Astrocyte of the spinal cord (primary cell): ENCODE results near the gene PARP3.
A peak's percentile ranks its signal among the peaks of the same experiment; 100 is the strongest.

Experiments used
- DNase-seq: peaks from one replicate; pipeline ENCODE4 v3.0.0; 2011; ENCODE audit warnings: low read depth, low spot score
- H3K4me3 ChIP-seq: 2 replicates; pipeline ENCODE4 v1.5.1; 2011; ENCODE audit warnings: low read depth, mild to moderate bottlenecking, low read length, moderate library complexity
- in situ Hi-C: cut with HindIII; loops from 2 replicates; pipeline ENCODE4 v1.10.0; 2017; ENCODE audit warnings: low sequenced_read_pairs
- TF ChIP-seq, protein P1 (sequence below): IDR thresholded peaks from 2 replicates; pipeline ENCODE4 v1.5.1; 2012; ENCODE audit warnings: low read depth, mild to moderate bottlenecking, low read length, inconsistent platforms

The PARP3 gene

DNA sequence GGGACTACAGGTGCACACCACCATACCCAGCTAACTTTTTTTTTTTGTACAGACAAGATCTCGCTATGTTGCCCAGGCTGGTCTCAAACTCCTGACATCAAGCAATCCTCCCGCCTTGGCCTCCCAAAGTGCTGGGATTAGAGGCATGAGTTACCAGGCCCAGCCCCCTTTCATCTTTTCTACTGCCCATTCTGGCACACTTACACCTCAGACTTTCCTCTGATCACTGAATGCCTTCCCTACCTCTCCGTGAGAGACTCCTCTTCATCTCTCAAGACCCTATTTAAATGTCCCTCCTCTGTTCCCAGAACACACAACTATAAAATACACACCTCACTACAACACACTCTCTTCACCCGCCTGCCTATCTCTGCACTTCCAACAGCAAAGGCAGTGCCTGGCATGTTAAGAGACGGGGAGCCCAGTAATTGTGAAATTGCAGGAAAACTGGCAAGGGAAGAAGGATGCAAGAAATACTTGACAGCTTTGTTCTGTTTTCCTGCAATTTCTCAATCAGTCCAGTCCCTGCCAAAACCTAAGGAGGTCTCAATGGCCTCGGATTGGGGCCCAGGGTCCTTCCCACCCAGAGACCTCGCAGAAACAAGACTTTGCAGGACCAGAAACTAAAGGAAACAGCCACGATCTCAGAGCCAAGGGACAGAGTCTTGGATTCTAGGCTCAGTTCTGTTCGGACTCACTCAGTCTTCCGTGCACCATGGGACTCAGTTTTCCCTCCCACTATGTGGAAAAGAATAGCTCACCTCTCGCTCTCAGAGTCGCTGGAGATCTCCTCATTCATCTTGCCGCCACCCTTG lies 1.3 kb upstream of the PARP3 start:
- in situ Hi-C loops, result no loop called here
- TF ChIP-seq, protein P1, sequence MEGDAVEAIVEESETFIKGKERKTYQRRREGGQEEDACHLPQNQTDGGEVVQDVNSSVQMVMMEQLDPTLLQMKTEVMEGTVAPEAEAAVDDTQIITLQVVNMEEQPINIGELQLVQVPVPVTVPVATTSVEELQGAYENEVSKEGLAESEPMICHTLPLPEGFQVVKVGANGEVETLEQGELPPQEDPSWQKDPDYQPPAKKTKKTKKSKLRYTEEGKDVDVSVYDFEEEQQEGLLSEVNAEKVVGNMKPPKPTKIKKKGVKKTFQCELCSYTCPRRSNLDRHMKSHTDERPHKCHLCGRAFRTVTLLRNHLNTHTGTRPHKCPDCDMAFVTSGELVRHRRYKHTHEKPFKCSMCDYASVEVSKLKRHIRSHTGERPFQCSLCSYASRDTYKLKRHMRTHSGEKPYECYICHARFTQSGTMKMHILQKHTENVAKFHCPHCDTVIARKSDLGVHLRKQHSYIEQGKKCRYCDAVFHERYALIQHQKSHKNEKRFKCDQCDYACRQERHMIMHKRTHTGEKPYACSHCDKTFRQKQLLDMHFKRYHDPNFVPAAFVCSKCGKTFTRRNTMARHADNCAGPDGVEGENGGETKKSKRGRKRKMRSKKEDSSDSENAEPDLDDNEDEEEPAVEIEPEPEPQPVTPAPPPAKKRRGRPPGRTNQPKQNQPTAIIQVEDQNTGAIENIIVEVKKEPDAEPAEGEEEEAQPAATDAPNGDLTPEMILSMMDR, result no peak
- H3K4me3 ChIP-seq, result peak overlapping the region; percentile 80
- no peak for DNase-seq

DNA sequence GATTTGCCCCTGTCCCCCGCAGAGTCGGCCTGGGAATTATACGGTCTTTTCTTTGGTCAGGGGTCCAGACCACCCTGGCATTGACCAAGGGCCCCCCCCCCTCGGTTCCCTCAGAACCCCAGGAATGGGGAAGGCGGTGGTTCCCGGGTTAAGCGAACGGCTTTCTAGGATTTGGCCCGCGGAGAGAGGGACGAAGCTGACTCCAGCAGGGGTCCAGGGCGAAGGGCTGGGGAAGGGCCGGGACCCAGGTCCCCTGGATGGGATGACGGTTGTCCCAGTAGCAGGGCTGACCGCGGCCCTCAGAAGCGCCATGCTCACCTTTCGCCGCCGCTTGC lies 733 bp upstream of the PARP3 start:
- DNase-seq, result no peak
- TF ChIP-seq, protein P1, result no peak
- H3K4me3 ChIP-seq, result peak overlapping the region; percentile 80
- in situ Hi-C loops, result no loop called here

DNA sequence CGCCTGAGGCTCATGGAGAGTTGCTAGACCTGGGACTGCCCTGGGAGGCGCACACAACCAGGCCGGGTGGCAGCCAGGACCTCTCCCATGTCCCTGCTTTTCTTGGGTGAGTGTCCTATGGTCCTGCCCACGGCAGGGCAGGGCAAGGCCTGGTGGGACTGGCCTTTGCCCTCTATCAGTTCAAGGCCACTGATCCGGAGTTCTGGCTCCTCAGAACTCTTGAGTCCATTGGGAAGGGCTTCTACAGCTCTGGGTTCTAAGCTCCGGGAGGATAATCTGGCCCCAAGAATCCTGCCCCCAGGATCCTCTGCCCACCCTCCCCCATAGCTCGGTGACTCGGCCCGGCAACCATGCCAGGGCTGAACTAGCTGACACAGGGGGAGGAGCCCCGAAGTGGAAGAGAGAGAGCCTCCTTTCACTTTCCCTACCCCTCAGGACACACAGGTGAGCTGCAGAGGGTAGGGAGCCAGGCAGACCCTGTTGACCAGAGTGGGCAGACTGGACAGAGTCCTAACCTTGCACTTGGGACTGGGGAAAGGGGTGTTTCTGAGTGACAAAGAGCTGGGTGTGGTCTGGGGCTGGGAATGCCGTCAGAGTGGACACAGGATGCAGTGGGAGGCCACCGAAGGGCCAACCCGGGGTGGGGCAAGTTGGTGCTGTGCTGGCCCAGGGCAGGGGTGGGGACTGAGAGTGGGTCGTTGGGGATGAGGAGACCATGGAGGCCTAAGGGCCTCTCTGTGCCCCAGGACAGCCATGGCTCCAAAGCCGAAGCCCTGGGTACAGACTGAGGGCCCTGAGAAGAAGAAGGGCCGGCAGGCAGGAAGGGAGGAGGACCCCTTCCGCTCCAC lies 664 bp downstream of the PARP3 start:
- in situ Hi-C loops, result no loop called here
- TF ChIP-seq, protein P1, result no peak
- DNase-seq, result peak; percentile 24
- peak overlapping the region; percentile 45 for H3K4me3 ChIP-seq

DNA sequence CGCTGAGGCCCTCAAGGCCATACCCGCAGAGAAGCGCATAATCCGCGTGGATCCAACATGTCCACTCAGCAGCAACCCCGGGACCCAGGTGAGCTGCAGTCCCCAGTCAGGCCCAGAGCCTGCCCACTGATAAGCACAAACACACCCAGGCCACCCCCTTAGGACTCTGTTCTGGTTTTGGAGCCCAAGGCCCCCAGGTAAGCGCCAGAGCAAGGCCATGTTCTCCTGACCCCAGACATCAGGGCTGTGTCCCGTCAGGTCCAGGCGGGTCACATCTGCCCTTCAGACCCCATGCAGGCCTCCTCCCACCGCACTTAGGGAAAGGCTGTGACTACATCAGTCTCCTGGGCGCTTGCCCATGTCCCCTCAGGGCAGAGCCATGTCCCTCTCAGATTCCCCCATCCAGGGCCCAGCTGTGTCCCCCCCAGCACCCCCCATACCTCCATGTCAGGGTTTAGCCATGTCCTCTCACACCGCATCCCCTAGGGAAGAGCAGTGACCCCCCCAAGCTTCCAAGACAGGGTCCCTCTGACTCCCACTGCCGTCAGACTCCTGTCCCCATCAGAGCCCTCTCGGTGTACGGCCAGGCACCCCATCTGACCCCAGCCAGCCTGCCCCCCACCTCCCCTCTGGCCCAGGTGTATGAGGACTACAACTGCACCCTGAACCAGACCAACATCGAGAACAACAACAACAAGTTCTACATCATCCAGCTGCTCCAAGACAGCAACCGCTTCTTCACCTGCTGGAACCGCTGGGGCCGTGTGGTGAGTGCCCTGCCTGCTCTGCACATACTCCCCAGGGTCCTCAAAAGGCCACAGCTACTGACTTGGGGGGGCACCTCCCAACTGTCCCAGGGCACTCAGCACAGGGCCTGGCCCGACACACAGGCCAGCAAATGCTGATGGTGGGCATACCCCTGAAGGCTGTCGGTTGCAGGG lies 1.6 kb downstream of the PARP3 start:
- in situ Hi-C loops, result no loop called here

DNA sequence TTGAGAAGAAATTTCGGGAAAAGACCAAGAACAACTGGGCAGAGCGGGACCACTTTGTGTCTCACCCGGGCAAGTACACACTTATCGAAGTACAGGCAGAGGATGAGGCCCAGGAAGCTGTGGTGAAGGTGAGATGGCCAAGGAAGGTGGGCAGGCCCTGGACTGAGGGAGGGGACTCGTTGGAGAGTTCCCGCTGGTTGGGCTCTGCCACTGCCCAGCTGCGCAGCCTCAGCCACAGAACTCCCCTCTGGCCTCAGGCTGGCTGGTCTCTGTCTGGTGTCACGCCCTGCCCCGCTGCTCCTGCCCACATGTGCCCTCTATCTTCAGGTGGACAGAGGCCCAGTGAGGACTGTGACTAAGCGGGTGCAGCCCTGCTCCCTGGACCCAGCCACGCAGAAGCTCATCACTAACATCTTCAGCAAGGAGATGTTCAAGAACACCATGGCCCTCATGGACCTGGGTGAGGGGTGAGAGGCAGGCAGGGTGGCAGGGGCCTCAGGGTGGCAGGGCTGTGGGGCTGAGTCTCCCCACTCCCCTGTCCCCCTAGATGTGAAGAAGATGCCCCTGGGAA lies 2.4 kb downstream of the PARP3 start:
- TF ChIP-seq, protein P1, result no peak
- DNase-seq, result no peak
- in situ Hi-C loops, result no loop called here
- H3K4me3 ChIP-seq, result no peak overlapping the region

More for the DNA sequence above, 1.6 kb downstream of the PARP3 start:
- no peak for DNase-seq
- no peak overlapping the region for H3K4me3 ChIP-seq
- TF ChIP-seq, protein P1, result no peak
